KMS-11 (cell line): ENCODE data around the gene DGKG.

Source experiments
- H2AFZ ChIP-seq: fragments of 200-600 bp; sonication (generic); 2 replicates; pipeline ENCODE4 v1.6.1; 2016; ENCODE audit warnings: antibody characterized with exemption, mixed run types, low read depth
- H3K27ac ChIP-seq: fragments of 200-600 bp; sonication (generic); 2 replicates; pipeline ENCODE4 v1.6.1; 2016; ENCODE audit warnings: mild to moderate bottlenecking, mixed run types
- H3K27me3 ChIP-seq: fragments of 200-600 bp; sonication (generic); 2 replicates; pipeline ENCODE4 v1.6.1; 2017; ENCODE audit warnings: mild to moderate bottlenecking, low read depth, mixed run types, moderate library complexity; ENCODE audit not compliant: insufficient read depth
- H3K36me3 ChIP-seq: fragments of 200-600 bp; sonication (generic); 2 replicates; pipeline ENCODE4 v1.6.1; 2017; ENCODE audit warnings: mild to moderate bottlenecking, mixed run types; ENCODE audit not compliant: insufficient read depth
- H3K4me1 ChIP-seq: fragments of 200-600 bp; sonication (generic); 2 replicates; pipeline ENCODE4 v1.6.1; 2016; ENCODE audit warnings: mild to moderate bottlenecking, low read depth, mixed run types; ENCODE audit not compliant: poor library complexity, severe bottlenecking
- H3K4me2 ChIP-seq: fragments of 200-600 bp; sonication (generic); 2 replicates; pipeline ENCODE4 v1.7.0; 2016; ENCODE audit warnings: mild to moderate bottlenecking, mixed run types
- H3K4me3 ChIP-seq: fragments of 200-600 bp; sonication (generic); IDR thresholded peaks from 2 replicates; pipeline ENCODE4 v1.6.1; 2017; ENCODE audit warnings: low read depth, low read length, mixed read lengths; ENCODE audit not compliant: insufficient read depth
- H3K79me2 ChIP-seq: fragments of 200-600 bp; sonication (generic); 2 replicates; pipeline ENCODE4 v1.6.1; 2016; ENCODE audit warnings: low read depth, mixed run types; ENCODE audit not compliant: insufficient read depth
- H3K9ac ChIP-seq: fragments of 200-600 bp; sonication (generic); 2 replicates; pipeline ENCODE4 v1.6.1; 2016; ENCODE audit warnings: mild to moderate bottlenecking, mixed run types
- H4K20me1 ChIP-seq: fragments of 200-600 bp; sonication (generic); 2 replicates; pipeline ENCODE4 v1.6.1; 2016; ENCODE audit warnings: mild to moderate bottlenecking, mixed run types; ENCODE audit not compliant: insufficient read depth
- TF ChIP-seq, protein P1 (sequence below): fragments of 200-600 bp; sonication (generic); conservative IDR thresholded peaks from 2 replicates; pipeline ENCODE4 v1.6.1; 2017; ENCODE audit warnings: low read depth, mild to moderate bottlenecking, antibody characterized with exemption, low read length, moderate library complexity, mixed read lengths

DGKG gene

DNA sequence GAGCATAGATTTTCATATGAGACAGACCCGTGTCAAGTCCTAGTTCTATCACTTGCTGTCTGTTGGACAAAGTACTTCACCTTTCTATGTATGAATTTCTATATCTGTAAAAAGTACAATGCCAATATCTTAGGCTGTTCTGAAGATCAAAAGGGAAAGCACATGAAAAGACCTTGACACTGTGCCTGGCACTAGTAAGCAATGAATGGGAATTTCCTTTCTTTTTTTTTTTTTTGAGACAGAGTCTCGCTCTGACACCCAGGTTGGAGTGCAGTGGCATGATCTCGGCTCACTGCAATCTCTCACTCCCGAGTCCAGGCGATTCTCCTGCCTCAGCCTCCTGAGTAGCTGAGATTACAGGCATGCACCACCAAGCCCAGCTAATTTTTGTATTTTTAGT, 217.8 kb downstream of the DGKG start:
- Histone ChIP-seq H2AFZ (no peak overlapping the region), H3K9ac (no peak overlapping the region), H3K4me3 (no peak overlapping the region), H3K4me1 (peaks cover 4% of the 10 kb centered on the region), H3K27me3 (no peaks in the 10 kb centered on the region), H3K79me2 (no peaks in the 10 kb centered on the region), H3K4me2 (no peak overlapping the region), H4K20me1 (no peaks in the 10 kb centered on the region), H3K27ac (no peak overlapping the region), H3K36me3 (no peaks in the 10 kb centered on the region)
- TF ChIP-seq, protein P1, sequence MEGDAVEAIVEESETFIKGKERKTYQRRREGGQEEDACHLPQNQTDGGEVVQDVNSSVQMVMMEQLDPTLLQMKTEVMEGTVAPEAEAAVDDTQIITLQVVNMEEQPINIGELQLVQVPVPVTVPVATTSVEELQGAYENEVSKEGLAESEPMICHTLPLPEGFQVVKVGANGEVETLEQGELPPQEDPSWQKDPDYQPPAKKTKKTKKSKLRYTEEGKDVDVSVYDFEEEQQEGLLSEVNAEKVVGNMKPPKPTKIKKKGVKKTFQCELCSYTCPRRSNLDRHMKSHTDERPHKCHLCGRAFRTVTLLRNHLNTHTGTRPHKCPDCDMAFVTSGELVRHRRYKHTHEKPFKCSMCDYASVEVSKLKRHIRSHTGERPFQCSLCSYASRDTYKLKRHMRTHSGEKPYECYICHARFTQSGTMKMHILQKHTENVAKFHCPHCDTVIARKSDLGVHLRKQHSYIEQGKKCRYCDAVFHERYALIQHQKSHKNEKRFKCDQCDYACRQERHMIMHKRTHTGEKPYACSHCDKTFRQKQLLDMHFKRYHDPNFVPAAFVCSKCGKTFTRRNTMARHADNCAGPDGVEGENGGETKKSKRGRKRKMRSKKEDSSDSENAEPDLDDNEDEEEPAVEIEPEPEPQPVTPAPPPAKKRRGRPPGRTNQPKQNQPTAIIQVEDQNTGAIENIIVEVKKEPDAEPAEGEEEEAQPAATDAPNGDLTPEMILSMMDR: no peak

DNA sequence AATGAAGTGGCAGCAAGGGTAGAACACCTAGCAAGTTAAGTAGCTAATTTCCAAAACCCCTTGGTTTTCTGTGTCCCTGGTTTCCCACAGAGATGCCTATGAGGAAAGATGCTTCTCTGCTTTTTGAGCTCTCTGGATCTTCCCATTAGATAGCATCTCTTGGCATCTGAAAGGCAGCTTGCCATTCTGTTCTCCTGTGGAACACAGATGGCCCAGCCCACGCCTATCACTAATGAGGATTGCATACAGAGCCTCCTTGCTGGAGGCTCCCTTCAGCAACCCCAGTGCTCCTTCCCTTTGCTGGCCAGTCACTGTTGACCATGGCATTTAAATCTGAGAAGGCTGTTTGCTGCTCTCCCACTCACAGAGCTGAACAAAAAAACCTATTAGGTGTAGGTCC, 218.8 kb downstream of the DGKG start:
- Histone ChIP-seq H3K27me3 (no peaks in the 10 kb centered on the region), H3K27ac (no peak overlapping the region), H3K4me3 (no peak overlapping the region), H3K4me2 (no peak overlapping the region), H2AFZ (no peak overlapping the region), H3K9ac (no peak overlapping the region), H3K79me2 (no peaks in the 10 kb centered on the region), H3K36me3 (no peaks in the 10 kb centered on the region), H4K20me1 (no peaks in the 10 kb centered on the region), H3K4me1 (peaks cover 4% of the 10 kb centered on the region)
- TF ChIP-seq, protein P1: no peak

GRCh38 chr3:186142393-186142932, 219.6 kb downstream of the DGKG start:
- H2AFZ ChIP-seq: no peak overlapping the region
- no peaks in the 10 kb centered on the region for H3K27me3 ChIP-seq
- no peaks in the 10 kb centered on the region for H3K36me3 ChIP-seq
- H3K79me2 ChIP-seq: no peaks in the 10 kb centered on the region
- no peaks in the 10 kb centered on the region for H4K20me1 ChIP-seq
- H3K4me1 ChIP-seq: peaks cover 4% of the 10 kb centered on the region
- no peak overlapping the region for H3K27ac ChIP-seq
- TF ChIP-seq, protein P1: no peak
- H3K4me3 ChIP-seq: no peak overlapping the region
- H3K9ac ChIP-seq: no peak overlapping the region
- no peak overlapping the region for H3K4me2 ChIP-seq

DNA sequence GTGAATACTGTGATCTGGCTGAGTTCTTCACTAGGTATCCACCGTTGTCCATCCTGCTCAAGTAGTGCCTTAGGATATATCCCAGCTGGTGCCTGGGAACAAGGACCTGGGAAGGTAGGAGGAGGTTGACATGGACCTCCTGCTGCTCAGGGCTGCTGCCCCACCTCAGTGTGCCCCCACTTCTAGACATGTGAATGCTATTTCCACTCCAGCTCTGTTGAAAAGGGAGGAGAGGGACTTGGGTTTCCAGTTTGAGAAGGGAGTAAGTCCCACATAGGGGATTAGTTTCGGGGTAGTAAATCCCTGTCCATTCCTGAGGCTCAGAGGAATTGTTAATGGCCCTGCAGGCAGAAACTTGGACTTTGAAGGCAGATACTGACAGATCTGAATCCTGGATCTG, 220.2 kb downstream of the DGKG start:
- Histone ChIP-seq H3K4me2 (no peak overlapping the region), H3K79me2 (no peaks in the 10 kb centered on the region), H3K27me3 (no peaks in the 10 kb centered on the region), H3K36me3 (no peaks in the 10 kb centered on the region), H3K4me3 (no peak overlapping the region), H4K20me1 (no peaks in the 10 kb centered on the region), H2AFZ (no peak overlapping the region), H3K27ac (no peak overlapping the region), H3K4me1 (peaks cover 4% of the 10 kb centered on the region), H3K9ac (no peak overlapping the region)
- TF ChIP-seq, protein P1: no peak
